ENCODE results near the gene KCNIP1. TPM values are rescaled to one million over a fixed set of nuclear protein-coding genes. Genes with fewer than 3 reads are reported as not detected.

KCNIP1 gene
- total RNA-seq, 1 donor from 2014 or later = 0.45 TPM

DNA sequence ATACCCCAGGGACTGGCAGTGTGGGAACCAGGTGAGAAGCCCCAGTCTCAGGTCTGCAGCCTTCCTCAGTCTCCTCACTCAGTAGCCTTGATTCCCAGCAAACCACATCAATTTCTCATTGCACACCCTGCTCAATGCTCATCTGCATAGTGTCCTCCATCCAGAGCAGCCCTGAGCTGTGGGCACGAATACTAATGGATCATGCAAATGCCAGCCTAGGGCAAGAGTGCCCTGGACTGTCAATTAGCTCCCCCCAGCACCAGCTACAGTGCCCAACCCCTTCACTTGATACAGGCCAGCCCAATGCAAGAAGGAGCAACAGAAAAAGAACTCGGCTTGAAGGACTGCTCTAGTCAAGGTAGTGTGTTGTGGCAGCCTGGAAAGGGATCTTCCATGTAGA, 9.8 kb upstream of the KCNIP1 start:
- no peak for DNase-seq (ENCODE audit: low read depth)
- H2AFZ ChIP-seq (ENCODE audit: low read depth, low read length) = no peak overlapping the region
- no peak overlapping the region for H3K27ac Mint-ChIP-seq (ENCODE audit: unreplicated experiment)
- no peak for FAIRE-seq
- H4K20me1 ChIP-seq (ENCODE audit: insufficient read depth, low read length) = no peaks in the 10 kb centered on the region
- no peak overlapping the region for H3K27ac ChIP-seq (ENCODE audit: low read depth, low read length)
- peaks cover 4% of the 10 kb centered on the region for H3K27me3 ChIP-seq (ENCODE audit: insufficient read depth, low read length)
- no peak overlapping the region for H3K9ac ChIP-seq (ENCODE audit: low read length)
- peaks cover 26% of the 10 kb centered on the region for H3K4me1 ChIP-seq (ENCODE audit: insufficient read depth, low read length)
- no peak overlapping the region for H3K4me3 ChIP-seq (ENCODE audit: insufficient read depth, low read depth, low read length)
- no peak overlapping the region for H3K4me2 ChIP-seq (ENCODE audit: low read length)
- no peaks in the 10 kb centered on the region for H3K79me2 ChIP-seq (ENCODE audit: insufficient read depth, low read length)
- no peaks in the 10 kb centered on the region for H3K36me3 Mint-ChIP-seq (ENCODE audit: low read depth, unreplicated experiment)
- H3K36me3 ChIP-seq (ENCODE audit: insufficient read depth, low read length) = no peaks in the 10 kb centered on the region
- no peak overlapping the region for H3K4me3 Mint-ChIP-seq (ENCODE audit: unreplicated experiment)
- H3K4me1 Mint-ChIP-seq (ENCODE audit: low read depth, unreplicated experiment) = peaks cover 29% of the 10 kb centered on the region
- H3K9me3 ChIP-seq (ENCODE audit: insufficient read depth, low read depth, low read length) = no peaks in the 10 kb centered on the region
- TF ChIP-seq EZH2 (IDR thresholded peaks at IDR 0.05; ENCODE audit: insufficient read depth, low read length) = no peak
- TF ChIP-seq, protein P1, sequence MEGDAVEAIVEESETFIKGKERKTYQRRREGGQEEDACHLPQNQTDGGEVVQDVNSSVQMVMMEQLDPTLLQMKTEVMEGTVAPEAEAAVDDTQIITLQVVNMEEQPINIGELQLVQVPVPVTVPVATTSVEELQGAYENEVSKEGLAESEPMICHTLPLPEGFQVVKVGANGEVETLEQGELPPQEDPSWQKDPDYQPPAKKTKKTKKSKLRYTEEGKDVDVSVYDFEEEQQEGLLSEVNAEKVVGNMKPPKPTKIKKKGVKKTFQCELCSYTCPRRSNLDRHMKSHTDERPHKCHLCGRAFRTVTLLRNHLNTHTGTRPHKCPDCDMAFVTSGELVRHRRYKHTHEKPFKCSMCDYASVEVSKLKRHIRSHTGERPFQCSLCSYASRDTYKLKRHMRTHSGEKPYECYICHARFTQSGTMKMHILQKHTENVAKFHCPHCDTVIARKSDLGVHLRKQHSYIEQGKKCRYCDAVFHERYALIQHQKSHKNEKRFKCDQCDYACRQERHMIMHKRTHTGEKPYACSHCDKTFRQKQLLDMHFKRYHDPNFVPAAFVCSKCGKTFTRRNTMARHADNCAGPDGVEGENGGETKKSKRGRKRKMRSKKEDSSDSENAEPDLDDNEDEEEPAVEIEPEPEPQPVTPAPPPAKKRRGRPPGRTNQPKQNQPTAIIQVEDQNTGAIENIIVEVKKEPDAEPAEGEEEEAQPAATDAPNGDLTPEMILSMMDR (IDR thresholded peaks at IDR 0.05; ENCODE audit: insufficient read depth, low read depth, low read length) = no peak
- H3K27me3 Mint-ChIP-seq (ENCODE audit: low read depth, unreplicated experiment) = peaks cover 41% of the 10 kb centered on the region
- H3K9me3 Mint-ChIP-seq (ENCODE audit: unreplicated experiment) = no peaks in the 10 kb centered on the region

DNA sequence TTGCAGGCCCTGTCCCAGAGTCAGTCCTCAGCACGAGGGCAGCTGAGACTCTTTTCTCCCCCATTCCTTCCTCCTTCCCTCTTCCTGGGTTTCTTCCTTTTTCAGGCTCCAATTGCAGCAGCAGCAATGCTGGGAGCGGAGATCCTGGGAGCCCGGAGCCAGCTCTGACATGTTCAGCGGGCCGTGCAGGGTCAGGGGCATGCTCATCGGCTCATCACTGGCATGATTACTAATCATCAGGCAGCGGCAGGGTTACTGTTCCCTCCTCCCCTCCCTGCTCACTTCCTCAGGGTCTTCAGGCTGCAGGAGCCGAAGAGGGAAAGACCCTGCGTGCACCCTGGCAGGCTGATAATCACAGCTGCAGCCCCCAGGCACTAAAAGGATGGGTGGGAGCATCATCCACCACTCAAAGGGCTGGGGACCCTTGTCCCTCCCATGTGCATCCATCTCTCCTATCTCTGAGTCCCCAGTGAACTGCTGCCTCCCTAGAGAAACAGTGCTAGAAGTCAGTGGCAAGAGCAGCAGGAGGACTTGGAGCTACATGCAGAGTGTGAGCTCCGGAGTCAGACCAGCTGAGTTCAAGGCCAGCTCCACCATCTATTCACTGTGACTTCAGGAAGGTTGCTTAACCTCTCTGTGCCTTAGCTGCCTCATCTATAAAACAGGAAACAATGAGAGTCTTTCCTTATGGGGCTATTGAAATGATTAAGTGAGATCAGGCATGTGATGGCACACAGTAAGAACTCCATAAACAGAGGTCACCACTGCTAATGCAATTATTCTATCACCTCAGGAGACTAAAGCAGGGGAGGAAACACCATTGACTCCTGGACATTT, 7.8 kb upstream of the KCNIP1 start:
- no peaks in the 10 kb centered on the region for H3K36me3 ChIP-seq (ENCODE audit: insufficient read depth, low read length)
- no peak overlapping the region for H3K4me2 ChIP-seq (ENCODE audit: low read length)
- peaks cover 18% of the 10 kb centered on the region for H3K4me1 ChIP-seq (ENCODE audit: insufficient read depth, low read length)
- no peak overlapping the region for H3K4me3 ChIP-seq (ENCODE audit: insufficient read depth, low read depth, low read length)
- H3K4me3 Mint-ChIP-seq (ENCODE audit: unreplicated experiment) = no peak overlapping the region
- FAIRE-seq (no peak), DNase-seq (ENCODE audit: low read depth) (no peak)
- peaks cover 58% of the 10 kb centered on the region for H3K27me3 Mint-ChIP-seq (ENCODE audit: low read depth, unreplicated experiment)
- no peak overlapping the region for H2AFZ ChIP-seq (ENCODE audit: low read depth, low read length)
- H3K4me1 Mint-ChIP-seq (ENCODE audit: low read depth, unreplicated experiment) = peaks cover 23% of the 10 kb centered on the region
- no peaks in the 10 kb centered on the region for H3K36me3 Mint-ChIP-seq (ENCODE audit: low read depth, unreplicated experiment)
- H3K79me2 ChIP-seq (ENCODE audit: insufficient read depth, low read length) = no peaks in the 10 kb centered on the region
- no peak overlapping the region for H3K9ac ChIP-seq (ENCODE audit: low read length)
- no peak overlapping the region for H3K27ac Mint-ChIP-seq (ENCODE audit: unreplicated experiment)
- no peaks in the 10 kb centered on the region for H4K20me1 ChIP-seq (ENCODE audit: insufficient read depth, low read length)
- H3K9me3 ChIP-seq (ENCODE audit: insufficient read depth, low read depth, low read length) = no peaks in the 10 kb centered on the region
- TF ChIP-seq, protein P1 (IDR thresholded peaks at IDR 0.05; ENCODE audit: insufficient read depth, low read depth, low read length) = no peak
- no peak for TF ChIP-seq EZH2 (IDR thresholded peaks at IDR 0.05; ENCODE audit: insufficient read depth, low read length)
- H3K9me3 Mint-ChIP-seq (ENCODE audit: unreplicated experiment) = peaks cover 10% of the 10 kb centered on the region
- H3K27ac ChIP-seq (ENCODE audit: low read depth, low read length) = no peak overlapping the region
- peaks cover 5% of the 10 kb centered on the region for H3K27me3 ChIP-seq (ENCODE audit: insufficient read depth, low read length)

DNA sequence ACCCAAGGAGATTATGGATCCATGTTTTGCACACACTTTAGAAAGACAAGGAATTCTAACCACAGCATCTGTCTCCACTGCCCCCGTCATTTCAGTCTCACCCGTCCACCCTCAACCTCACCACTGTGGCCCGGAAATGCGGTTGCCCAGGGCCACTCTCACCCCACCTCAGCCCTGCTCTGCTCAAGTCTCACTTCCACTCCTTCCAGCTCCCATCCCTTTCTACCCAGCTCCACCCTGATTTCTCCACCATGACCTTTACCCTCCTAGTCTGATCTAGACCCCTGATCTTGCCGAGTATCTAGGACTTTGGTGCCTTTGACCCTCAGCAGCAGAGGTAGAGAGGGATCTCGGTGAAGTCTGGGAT, 7.2 kb upstream of the KCNIP1 start:
- no peak overlapping the region for H3K9ac ChIP-seq (ENCODE audit: low read length)
- H2AFZ ChIP-seq (ENCODE audit: low read depth, low read length) = no peak overlapping the region
- H3K36me3 ChIP-seq (ENCODE audit: insufficient read depth, low read length) = no peaks in the 10 kb centered on the region
- no peak for DNase-seq (ENCODE audit: low read depth)
- Mint-ChIP-seq H3K27me3 (ENCODE audit: low read depth, unreplicated experiment) (peaks cover 61% of the 10 kb centered on the region), H3K4me3 (ENCODE audit: unreplicated experiment) (no peak overlapping the region), H3K27ac (ENCODE audit: unreplicated experiment) (no peak overlapping the region), H3K36me3 (ENCODE audit: low read depth, unreplicated experiment) (peaks cover 2% of the 10 kb centered on the region), H3K9me3 (ENCODE audit: unreplicated experiment) (peaks cover 12% of the 10 kb centered on the region), H3K4me1 (ENCODE audit: low read depth, unreplicated experiment) (peaks cover 18% of the 10 kb centered on the region)
- H4K20me1 ChIP-seq (ENCODE audit: insufficient read depth, low read length) = no peaks in the 10 kb centered on the region
- H3K4me2 ChIP-seq (ENCODE audit: low read length) = no peak overlapping the region
- H3K4me3 ChIP-seq (ENCODE audit: insufficient read depth, low read depth, low read length) = no peak overlapping the region
- H3K9me3 ChIP-seq (ENCODE audit: insufficient read depth, low read depth, low read length) = no peaks in the 10 kb centered on the region
- FAIRE-seq = no peak
- no peak overlapping the region for H3K27ac ChIP-seq (ENCODE audit: low read depth, low read length)
- peaks cover 5% of the 10 kb centered on the region for H3K27me3 ChIP-seq (ENCODE audit: insufficient read depth, low read length)
- no peaks in the 10 kb centered on the region for H3K79me2 ChIP-seq (ENCODE audit: insufficient read depth, low read length)
- TF ChIP-seq EZH2 (IDR thresholded peaks at IDR 0.05; ENCODE audit: insufficient read depth, low read length) = no peak
- TF ChIP-seq, protein P1 (IDR thresholded peaks at IDR 0.05; ENCODE audit: insufficient read depth, low read depth, low read length) = no peak
- peaks cover 14% of the 10 kb centered on the region for H3K4me1 ChIP-seq (ENCODE audit: insufficient read depth, low read length)
